ENCODE measurements around the gene UBE2L3.

The UBE2L3 gene

DNA sequence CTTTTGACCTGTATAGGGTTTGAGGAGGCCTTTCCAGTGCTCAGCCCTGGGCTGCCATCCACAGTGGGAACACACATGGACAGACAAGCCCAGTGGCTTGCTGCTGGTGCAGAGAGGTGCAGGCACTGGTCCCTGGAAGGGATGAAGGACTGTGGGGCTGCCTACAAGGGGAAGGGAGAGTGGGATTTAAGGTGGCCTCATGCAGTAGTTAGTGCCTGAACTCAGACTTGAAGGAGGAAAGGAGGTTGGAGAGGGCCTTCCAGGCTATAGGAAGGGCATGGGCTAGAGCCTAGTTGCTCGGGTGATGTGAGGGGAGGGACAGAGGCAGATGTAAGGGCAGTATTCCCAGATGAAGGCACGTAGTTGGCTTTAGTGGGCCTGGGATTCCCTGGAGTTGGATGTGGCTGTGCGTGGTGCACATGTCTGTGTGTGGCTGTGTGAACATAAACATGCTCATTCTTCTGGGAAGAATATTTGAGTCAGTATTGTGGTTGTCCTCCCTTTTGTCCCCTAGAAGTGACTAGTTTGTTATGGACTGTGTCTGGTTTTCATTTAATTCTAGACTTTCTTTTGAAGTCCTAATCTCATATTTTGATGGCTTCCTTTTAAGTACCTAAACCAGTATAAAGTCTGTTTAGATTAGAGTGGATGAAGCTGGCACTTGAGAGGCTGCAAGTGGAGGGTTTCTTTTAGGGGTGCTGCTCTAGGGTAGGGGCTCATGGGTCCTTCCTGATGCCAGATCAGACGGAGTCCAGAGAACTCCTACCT, 43.9 kb downstream of the UBE2L3 start:
- TF ChIP-seq, protein P1, sequence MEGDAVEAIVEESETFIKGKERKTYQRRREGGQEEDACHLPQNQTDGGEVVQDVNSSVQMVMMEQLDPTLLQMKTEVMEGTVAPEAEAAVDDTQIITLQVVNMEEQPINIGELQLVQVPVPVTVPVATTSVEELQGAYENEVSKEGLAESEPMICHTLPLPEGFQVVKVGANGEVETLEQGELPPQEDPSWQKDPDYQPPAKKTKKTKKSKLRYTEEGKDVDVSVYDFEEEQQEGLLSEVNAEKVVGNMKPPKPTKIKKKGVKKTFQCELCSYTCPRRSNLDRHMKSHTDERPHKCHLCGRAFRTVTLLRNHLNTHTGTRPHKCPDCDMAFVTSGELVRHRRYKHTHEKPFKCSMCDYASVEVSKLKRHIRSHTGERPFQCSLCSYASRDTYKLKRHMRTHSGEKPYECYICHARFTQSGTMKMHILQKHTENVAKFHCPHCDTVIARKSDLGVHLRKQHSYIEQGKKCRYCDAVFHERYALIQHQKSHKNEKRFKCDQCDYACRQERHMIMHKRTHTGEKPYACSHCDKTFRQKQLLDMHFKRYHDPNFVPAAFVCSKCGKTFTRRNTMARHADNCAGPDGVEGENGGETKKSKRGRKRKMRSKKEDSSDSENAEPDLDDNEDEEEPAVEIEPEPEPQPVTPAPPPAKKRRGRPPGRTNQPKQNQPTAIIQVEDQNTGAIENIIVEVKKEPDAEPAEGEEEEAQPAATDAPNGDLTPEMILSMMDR (IDR thresholded peaks at IDR 0.05; ENCODE audit: borderline replicate concordance, extremely low read depth, low read length, poor library complexity, severe bottlenecking), result no peak
- no peak for TF ChIP-seq EZH2 (IDR thresholded peaks at IDR 0.05; ENCODE audit: borderline replicate concordance, low read depth, low read length, severe bottlenecking)
- H4K20me1 ChIP-seq (ENCODE audit: insufficient read depth, low read length), result peaks cover 79% of the 10 kb centered on the region
- no peak overlapping the region for H2AFZ ChIP-seq (ENCODE audit: low read depth, low read length)
- no peaks in the 10 kb centered on the region for H3K4me1 ChIP-seq (ENCODE audit: insufficient read depth, low read length)
- no peak for ATAC-seq (ENCODE audit: insufficient read depth, low read depth)
- peaks cover 93% of the 10 kb centered on the region for H3K79me2 ChIP-seq (ENCODE audit: insufficient read depth, low read length)
- no peak overlapping the region for H3K4me2 ChIP-seq (ENCODE audit: insufficient read depth, low read length)
- H3K9me3 ChIP-seq (ENCODE audit: insufficient read depth, low read length, severe bottlenecking), result no peaks in the 10 kb centered on the region
- H3K27ac ChIP-seq (ENCODE audit: low read length), result no peak overlapping the region
- DNase-seq, result no peak
- no peaks in the 10 kb centered on the region for H3K27me3 ChIP-seq (ENCODE audit: insufficient read depth, low read length, poor library complexity)
- peaks cover 78% of the 10 kb centered on the region for H3K36me3 ChIP-seq (ENCODE audit: insufficient read depth, low read length)
- no peak overlapping the region for H3K9ac ChIP-seq (ENCODE audit: low read depth, low read length)
- no peak overlapping the region for H3K4me3 ChIP-seq (ENCODE audit: low read depth in 1 of 2, low read length in 2 of 2)

- Histone ChIP-seq H3K36me3 (ENCODE audit: insufficient read depth, low read length) (peaks cover 72% of the 10 kb centered on the region), H3K27ac (ENCODE audit: low read length) (no peak overlapping the region), H3K9me3 (ENCODE audit: insufficient read depth, low read length, severe bottlenecking) (no peaks in the 10 kb centered on the region), H2AFZ (ENCODE audit: low read depth, low read length) (no peak overlapping the region), H4K20me1 (ENCODE audit: insufficient read depth, low read length) (peaks cover 73% of the 10 kb centered on the region), H3K4me3 (ENCODE audit: low read depth in 1 of 2, low read length in 2 of 2) (no peak overlapping the region), H3K4me2 (ENCODE audit: insufficient read depth, low read length) (no peak overlapping the region), H3K79me2 (ENCODE audit: insufficient read depth, low read length) (peaks cover 93% of the 10 kb centered on the region), H3K27me3 (ENCODE audit: insufficient read depth, low read length, poor library complexity) (no peaks in the 10 kb centered on the region), H3K9ac (ENCODE audit: low read depth, low read length) (no peak overlapping the region), H3K4me1 (ENCODE audit: insufficient read depth, low read length) (no peaks in the 10 kb centered on the region)
- TF ChIP-seq, protein P1 (IDR thresholded peaks at IDR 0.05; ENCODE audit: borderline replicate concordance, extremely low read depth, low read length, poor library complexity, severe bottlenecking), result no peak
- no peak for TF ChIP-seq EZH2 (IDR thresholded peaks at IDR 0.05; ENCODE audit: borderline replicate concordance, low read depth, low read length, severe bottlenecking)
- DNase-seq (no peak), ATAC-seq (ENCODE audit: insufficient read depth, low read depth) (no peak)
Observed at GRCh38 chr22:21612858-21613257, 45.3 kb downstream of the UBE2L3 start.

GRCh38 chr22:21613553-21614233, 46.2 kb downstream of the UBE2L3 start:
- H3K4me2 ChIP-seq (ENCODE audit: insufficient read depth, low read length), result no peak overlapping the region
- no peaks in the 10 kb centered on the region for H3K4me1 ChIP-seq (ENCODE audit: insufficient read depth, low read length)
- ATAC-seq (ENCODE audit: insufficient read depth, low read depth) (no peak), DNase-seq (no peak)
- H3K4me3 ChIP-seq (ENCODE audit: low read depth in 1 of 2, low read length in 2 of 2), result no peak overlapping the region
- H3K9ac ChIP-seq (ENCODE audit: low read depth, low read length), result no peak overlapping the region
- no peak overlapping the region for H2AFZ ChIP-seq (ENCODE audit: low read depth, low read length)
- peaks cover 69% of the 10 kb centered on the region for H4K20me1 ChIP-seq (ENCODE audit: insufficient read depth, low read length)
- H3K27ac ChIP-seq (ENCODE audit: low read length), result no peak overlapping the region
- no peaks in the 10 kb centered on the region for H3K9me3 ChIP-seq (ENCODE audit: insufficient read depth, low read length, severe bottlenecking)
- TF ChIP-seq, protein P1 (IDR thresholded peaks at IDR 0.05; ENCODE audit: borderline replicate concordance, extremely low read depth, low read length, poor library complexity, severe bottlenecking), result no peak
- no peak for TF ChIP-seq EZH2 (IDR thresholded peaks at IDR 0.05; ENCODE audit: borderline replicate concordance, low read depth, low read length, severe bottlenecking)
- H3K36me3 ChIP-seq (ENCODE audit: insufficient read depth, low read length), result peaks cover 71% of the 10 kb centered on the region
- no peaks in the 10 kb centered on the region for H3K27me3 ChIP-seq (ENCODE audit: insufficient read depth, low read length, poor library complexity)
- peaks cover 92% of the 10 kb centered on the region for H3K79me2 ChIP-seq (ENCODE audit: insufficient read depth, low read length)
